GM12892 (cell line): ENCODE measurements around the gene COP1.

Experiments
- POLR2A ChIP-seq: IDR thresholded peaks from 2 replicates; pipeline ENCODE4 v1.6.1; 2011; ENCODE audit warnings: low read depth, low read length, control low read depth
- POLR2AphosphoS5 ChIP-seq: IDR thresholded peaks from 2 replicates; pipeline ENCODE4 v1.6.1; 2011; ENCODE audit warnings: low read depth, low read length, control low read depth
- TAF1 ChIP-seq: IDR thresholded peaks from 2 replicates; pipeline ENCODE4 v1.6.1; 2011; ENCODE audit warnings: low read depth, mild to moderate bottlenecking, control low read depth, low read length, borderline replicate concordance

GRCh38 chr1:176017722-176018121 is 189.4 kb downstream of the COP1 start:
- TF ChIP-seq POLR2A: no peak
- no peak for TF ChIP-seq TAF1
- no peak for TF ChIP-seq POLR2AphosphoS5
